ENCODE results near the gene TRIL. TPM values are rescaled to one million over a fixed set of nuclear protein-coding genes. Genes with fewer than 3 reads are reported as not detected.
A peak's percentile ranks its signal among the peaks of the same experiment; 100 is the strongest.

TRIL gene, protein sequence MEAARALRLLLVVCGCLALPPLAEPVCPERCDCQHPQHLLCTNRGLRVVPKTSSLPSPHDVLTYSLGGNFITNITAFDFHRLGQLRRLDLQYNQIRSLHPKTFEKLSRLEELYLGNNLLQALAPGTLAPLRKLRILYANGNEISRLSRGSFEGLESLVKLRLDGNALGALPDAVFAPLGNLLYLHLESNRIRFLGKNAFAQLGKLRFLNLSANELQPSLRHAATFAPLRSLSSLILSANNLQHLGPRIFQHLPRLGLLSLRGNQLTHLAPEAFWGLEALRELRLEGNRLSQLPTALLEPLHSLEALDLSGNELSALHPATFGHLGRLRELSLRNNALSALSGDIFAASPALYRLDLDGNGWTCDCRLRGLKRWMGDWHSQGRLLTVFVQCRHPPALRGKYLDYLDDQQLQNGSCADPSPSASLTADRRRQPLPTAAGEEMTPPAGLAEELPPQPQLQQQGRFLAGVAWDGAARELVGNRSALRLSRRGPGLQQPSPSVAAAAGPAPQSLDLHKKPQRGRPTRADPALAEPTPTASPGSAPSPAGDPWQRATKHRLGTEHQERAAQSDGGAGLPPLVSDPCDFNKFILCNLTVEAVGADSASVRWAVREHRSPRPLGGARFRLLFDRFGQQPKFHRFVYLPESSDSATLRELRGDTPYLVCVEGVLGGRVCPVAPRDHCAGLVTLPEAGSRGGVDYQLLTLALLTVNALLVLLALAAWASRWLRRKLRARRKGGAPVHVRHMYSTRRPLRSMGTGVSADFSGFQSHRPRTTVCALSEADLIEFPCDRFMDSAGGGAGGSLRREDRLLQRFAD
- under 0.01 TPM in 2 replicates for total RNA-seq (2012; rRNA removed)

DNA sequence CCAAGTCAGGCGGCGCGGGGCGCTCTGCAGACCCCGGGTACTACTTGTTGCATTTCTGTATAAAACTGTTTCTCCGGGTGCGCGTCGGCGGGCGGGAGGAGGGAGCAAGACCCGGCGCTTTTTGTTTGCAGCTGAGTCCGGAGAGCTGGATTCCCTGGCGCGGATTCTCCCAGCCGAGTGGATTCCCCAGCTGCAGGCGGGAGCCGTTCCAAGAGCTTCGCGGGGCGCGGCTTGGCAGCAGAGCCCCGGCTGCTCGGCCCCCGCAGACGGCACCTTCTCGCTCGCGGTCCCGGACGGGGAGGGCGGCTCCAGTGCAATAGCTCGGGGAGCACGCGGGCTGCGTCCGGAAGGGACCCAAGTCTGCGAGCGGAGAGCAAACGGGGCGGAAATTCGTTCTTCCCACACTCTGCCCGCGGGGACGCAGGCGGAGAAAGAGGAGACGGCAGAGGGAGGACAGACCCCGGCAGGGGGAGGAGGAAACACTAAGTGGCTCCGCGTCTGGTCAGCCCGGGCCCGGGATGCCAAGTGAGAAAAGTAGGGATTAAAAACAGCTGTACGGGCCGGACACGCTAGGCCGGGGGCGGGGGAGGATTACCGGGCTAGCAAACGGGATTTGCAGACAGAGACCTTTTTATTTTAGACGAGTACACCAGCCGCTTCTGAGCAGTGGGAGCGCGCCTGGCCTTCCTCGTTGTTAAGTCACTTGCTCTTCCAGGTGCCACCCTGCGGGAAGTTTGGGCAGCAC is at the start of gene TRIL:
TSS of gene TRIL (minus strand) at position 96 of the 745 bp plus-strand sequence. CDS start 284 bp downstream, outside the sequence.
- peaks cover 70% of the 10 kb centered on the region for H3K27me3 ChIP-seq (ENCODE audit: control insufficient read depth, insufficient read depth, low read length)
- peak within 1 kb of the TSS; percentile 87 for H3K4me2 ChIP-seq (ENCODE audit: low read length)
- no peaks in the 10 kb centered on the region for H3K36me3 ChIP-seq (ENCODE audit: insufficient read depth, low read length)
- peak within 1 kb of the TSS; percentile 63 for H3K4me3 ChIP-seq (ENCODE audit: low read length)
- no peak within 1 kb of the TSS for H3K9ac ChIP-seq (ENCODE audit: low read depth, low read length)
- no peaks in the 10 kb centered on the region for H3K9me3 ChIP-seq (replicated peaks; ENCODE audit: low read length)
- H3K4me1 ChIP-seq (ENCODE audit: control insufficient read depth, insufficient read depth, low read length): peaks cover 30% of the 10 kb centered on the region

DNA sequence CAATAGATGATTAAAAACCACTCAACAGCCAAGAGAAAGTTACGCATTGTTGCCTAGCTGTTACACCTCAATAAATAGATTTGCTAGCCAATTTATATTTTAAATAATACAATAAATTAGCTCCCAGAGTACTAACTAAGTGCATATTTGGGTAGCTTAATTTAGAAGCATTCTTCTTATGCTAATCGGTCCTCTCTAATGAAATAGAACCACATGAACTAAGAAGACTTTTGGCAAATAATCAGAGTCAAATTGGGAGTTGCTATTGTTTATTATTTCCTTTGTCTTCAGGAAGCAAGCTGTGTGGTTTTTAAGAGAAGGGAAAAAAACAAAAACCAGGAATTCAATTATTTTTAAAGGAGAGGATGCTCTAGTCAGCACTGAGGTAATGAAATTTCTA is 49.0 kb upstream of the TRIL start:
- no peak overlapping the region for H3K4me2 ChIP-seq (ENCODE audit: low read length)

DNA sequence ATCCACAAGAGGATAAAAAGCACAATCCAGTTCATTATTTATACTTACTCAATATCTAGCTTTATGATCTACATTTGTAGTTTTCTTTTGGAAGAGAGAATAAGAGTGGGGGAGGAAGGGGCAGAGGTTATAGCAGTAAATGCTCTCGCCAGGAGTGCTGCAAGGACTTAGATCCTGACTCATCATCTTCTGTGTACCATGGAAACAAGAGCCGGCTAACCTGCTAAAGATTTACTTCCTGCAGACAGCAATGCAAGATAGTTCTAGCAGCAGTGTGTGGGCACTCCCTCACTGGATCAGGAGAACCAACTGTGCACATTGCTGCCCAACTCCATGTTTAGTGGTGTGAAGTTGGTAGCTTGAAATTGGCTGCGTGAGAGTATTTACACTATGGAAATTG is 47.7 kb upstream of the TRIL start:
- Histone ChIP-seq H3K27me3 (ENCODE audit: control insufficient read depth, insufficient read depth, low read length) (peaks cover 12% of the 10 kb centered on the region), H3K9ac (ENCODE audit: low read depth, low read length) (no peak overlapping the region), H3K36me3 (ENCODE audit: insufficient read depth, low read length) (no peaks in the 10 kb centered on the region), H3K4me1 (ENCODE audit: control insufficient read depth, insufficient read depth, low read length) (peaks cover 4% of the 10 kb centered on the region), H3K9me3 (replicated peaks; ENCODE audit: low read length) (no peaks in the 10 kb centered on the region), H3K4me3 (ENCODE audit: low read length) (no peak overlapping the region), H3K4me2 (ENCODE audit: low read length) (no peak overlapping the region)

More for the DNA sequence above, 49.0 kb upstream of the TRIL start:
- no peaks in the 10 kb centered on the region for H3K36me3 ChIP-seq (ENCODE audit: insufficient read depth, low read length)
- H3K4me3 ChIP-seq (ENCODE audit: low read length): no peak overlapping the region
- H3K4me1 ChIP-seq (ENCODE audit: control insufficient read depth, insufficient read depth, low read length): peaks cover 4% of the 10 kb centered on the region
- H3K9ac ChIP-seq (ENCODE audit: low read depth, low read length): no peak overlapping the region
- no peaks in the 10 kb centered on the region for H3K9me3 ChIP-seq (replicated peaks; ENCODE audit: low read length)
- peaks cover under 1% of the 10 kb centered on the region for H3K27me3 ChIP-seq (ENCODE audit: control insufficient read depth, insufficient read depth, low read length)

DNA sequence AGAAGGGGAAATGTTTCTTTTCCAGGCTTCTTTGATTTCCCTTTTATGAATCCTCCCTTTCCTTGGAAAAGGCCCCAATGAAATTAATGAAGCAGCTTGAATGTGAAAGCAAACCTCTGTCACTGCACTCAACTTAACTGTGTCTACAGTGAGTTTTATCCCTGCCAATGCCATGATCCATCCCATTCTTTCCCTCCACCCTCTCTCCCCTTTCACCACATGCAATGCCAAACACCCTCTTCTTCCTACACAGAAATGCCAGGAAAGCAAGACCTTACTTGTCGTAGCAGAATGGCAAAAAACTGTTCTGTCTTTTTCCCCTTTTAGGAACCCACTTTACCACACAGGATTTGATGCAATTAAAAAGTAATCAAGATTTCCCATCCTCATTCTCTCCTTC is 47.3 kb upstream of the TRIL start:
- Histone ChIP-seq H3K9ac (ENCODE audit: low read depth, low read length) (no peak overlapping the region), H3K4me1 (ENCODE audit: control insufficient read depth, insufficient read depth, low read length) (peaks cover 4% of the 10 kb centered on the region), H3K4me3 (ENCODE audit: low read length) (no peak overlapping the region), H3K9me3 (replicated peaks; ENCODE audit: low read length) (no peaks in the 10 kb centered on the region), H3K36me3 (ENCODE audit: insufficient read depth, low read length) (no peaks in the 10 kb centered on the region), H3K4me2 (ENCODE audit: low read length) (no peak overlapping the region), H3K27me3 (ENCODE audit: control insufficient read depth, insufficient read depth, low read length) (peaks cover 17% of the 10 kb centered on the region)

DNA sequence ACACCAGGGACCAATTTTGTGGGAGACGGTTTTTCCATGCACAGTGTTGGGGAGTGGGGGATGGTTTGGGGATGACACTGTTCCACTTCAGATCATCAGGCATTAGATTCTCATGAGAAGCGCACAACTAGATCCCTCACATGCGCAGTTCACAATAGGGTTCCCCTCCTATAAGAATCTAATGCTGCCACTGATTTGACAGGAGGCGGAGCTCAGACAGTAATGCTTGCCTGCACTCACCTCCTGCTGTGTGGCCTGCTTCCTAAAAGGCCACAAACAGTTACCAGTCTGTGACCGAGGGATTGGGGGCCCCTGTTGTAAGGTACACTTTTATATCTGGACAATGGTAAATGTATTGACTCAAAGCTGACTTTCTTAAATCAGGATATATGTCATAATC is 45.6 kb upstream of the TRIL start:
- Histone ChIP-seq H3K4me1 (ENCODE audit: control insufficient read depth, insufficient read depth, low read length) (peaks cover 4% of the 10 kb centered on the region), H3K4me2 (ENCODE audit: low read length) (no peak overlapping the region), H3K36me3 (ENCODE audit: insufficient read depth, low read length) (no peaks in the 10 kb centered on the region), H3K27me3 (ENCODE audit: control insufficient read depth, insufficient read depth, low read length) (peaks cover 18% of the 10 kb centered on the region), H3K4me3 (ENCODE audit: low read length) (no peak overlapping the region), H3K9ac (ENCODE audit: low read depth, low read length) (no peak overlapping the region), H3K9me3 (replicated peaks; ENCODE audit: low read length) (no peaks in the 10 kb centered on the region)

DNA sequence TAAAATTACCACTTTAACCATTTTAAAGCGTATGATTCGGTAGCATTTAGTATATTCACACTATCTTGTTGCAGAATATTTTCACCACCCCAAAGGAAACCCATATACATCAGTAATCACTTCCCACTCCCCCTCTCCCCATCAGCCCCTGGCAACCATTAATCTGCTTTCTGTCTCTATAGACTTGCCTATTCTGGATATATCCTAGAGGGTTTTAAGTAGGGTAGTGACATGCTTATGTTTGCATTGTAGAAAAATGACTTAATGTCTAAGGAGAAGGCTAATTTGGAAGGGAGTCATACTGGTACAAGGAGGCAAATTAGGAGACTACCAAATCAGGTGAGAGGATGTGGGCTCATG is 42.6 kb upstream of the TRIL start:
- H3K4me1 ChIP-seq (ENCODE audit: control insufficient read depth, insufficient read depth, low read length): peaks cover 4% of the 10 kb centered on the region
- no peaks in the 10 kb centered on the region for H3K36me3 ChIP-seq (ENCODE audit: insufficient read depth, low read length)
- no peaks in the 10 kb centered on the region for H3K9me3 ChIP-seq (replicated peaks; ENCODE audit: low read length)
- no peak overlapping the region for H3K4me3 ChIP-seq (ENCODE audit: low read length)
- no peak overlapping the region for H3K9ac ChIP-seq (ENCODE audit: low read depth, low read length)
- H3K4me2 ChIP-seq (ENCODE audit: low read length): no peak overlapping the region
- peaks cover 18% of the 10 kb centered on the region for H3K27me3 ChIP-seq (ENCODE audit: control insufficient read depth, insufficient read depth, low read length)

DNA sequence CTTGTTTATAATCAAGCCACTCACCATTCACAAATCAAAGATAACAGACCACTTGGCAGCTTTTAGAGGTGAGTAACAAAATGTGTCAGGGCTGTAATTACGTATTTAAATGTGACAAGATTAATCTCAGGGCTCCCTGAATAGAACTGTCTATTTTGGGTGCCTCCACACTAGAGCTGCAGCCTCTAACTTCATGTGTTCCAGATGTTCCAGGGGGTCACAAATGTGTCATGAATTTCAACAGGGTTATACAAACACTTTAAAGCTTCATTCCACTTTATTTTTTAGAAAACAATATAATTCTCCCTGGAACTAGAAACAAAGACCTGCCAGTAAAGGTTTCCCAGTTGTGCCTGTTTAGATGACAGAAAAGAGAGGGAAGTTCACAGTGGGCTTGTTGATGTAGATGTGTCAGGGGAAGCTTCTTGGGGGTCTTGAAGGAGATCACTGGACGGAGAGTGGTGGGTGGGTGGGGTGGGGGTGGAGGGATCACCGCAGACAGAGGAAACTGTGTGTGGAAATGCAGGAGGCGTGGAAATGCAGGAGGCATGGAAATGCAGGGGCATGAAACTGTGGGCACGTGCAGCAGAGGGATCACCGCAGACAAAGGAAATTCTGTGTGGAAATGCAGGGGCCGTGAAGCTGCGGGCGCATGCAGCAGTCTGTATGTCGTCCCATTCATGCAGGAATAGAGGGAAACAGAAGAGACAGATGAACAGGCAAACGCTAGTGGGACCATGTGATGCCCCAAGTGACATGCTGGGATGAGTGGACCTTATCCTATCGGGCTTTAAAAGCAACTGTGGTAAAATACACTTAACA is 42.0 kb upstream of the TRIL start:
- Histone ChIP-seq H3K9ac (ENCODE audit: low read depth, low read length) (no peak overlapping the region), H3K4me2 (ENCODE audit: low read length) (no peak overlapping the region), H3K9me3 (replicated peaks; ENCODE audit: low read length) (no peaks in the 10 kb centered on the region), H3K36me3 (ENCODE audit: insufficient read depth, low read length) (no peaks in the 10 kb centered on the region), H3K4me3 (ENCODE audit: low read length) (no peak overlapping the region), H3K27me3 (ENCODE audit: control insufficient read depth, insufficient read depth, low read length) (peaks cover 18% of the 10 kb centered on the region), H3K4me1 (ENCODE audit: control insufficient read depth, insufficient read depth, low read length) (no peaks in the 10 kb centered on the region)

DNA sequence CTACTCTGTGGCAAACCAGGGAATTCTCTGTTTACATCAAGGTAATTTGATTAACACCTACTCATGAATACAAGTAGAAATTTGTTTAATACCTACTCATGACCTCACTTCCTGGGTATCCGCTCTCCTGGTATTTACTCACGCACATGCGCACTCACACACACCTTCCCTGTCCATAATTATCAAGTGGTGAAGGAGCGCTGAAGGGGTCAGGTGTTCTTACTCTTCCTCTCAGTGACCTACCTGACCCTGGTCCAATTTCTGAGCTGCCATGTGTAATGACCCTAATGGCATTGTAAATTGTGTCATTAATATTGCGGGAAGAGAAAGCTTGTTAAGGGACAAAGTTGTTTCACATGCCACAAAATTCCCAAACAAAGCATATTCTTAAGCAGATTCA is 41.3 kb upstream of the TRIL start:
- Histone ChIP-seq H3K4me1 (ENCODE audit: control insufficient read depth, insufficient read depth, low read length) (no peaks in the 10 kb centered on the region), H3K9ac (ENCODE audit: low read depth, low read length) (no peak overlapping the region), H3K9me3 (replicated peaks; ENCODE audit: low read length) (no peaks in the 10 kb centered on the region), H3K27me3 (ENCODE audit: control insufficient read depth, insufficient read depth, low read length) (peaks cover 18% of the 10 kb centered on the region), H3K36me3 (ENCODE audit: insufficient read depth, low read length) (no peaks in the 10 kb centered on the region), H3K4me2 (ENCODE audit: low read length) (no peak overlapping the region), H3K4me3 (ENCODE audit: low read length) (no peak overlapping the region)

DNA sequence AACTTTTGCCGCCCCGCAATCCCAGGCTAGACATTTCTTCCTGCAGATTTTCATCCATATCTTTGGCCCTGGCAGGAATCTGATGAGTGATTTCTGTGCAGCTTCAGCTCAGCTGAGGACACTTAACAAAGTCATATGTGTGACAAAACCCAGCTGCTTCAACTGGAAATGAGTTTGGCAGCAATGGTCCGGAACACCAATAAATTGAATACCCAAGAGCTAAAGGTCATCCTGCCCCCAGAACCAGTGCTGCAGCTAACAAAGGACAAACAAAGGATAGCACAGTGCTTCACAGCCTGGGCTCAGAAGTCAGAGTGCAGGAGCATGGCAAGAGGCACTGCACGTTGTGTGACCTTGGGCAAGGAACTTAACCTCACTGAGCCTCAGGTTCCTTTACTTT is 40.0 kb upstream of the TRIL start:
- Histone ChIP-seq H3K4me3 (ENCODE audit: low read length) (no peak overlapping the region), H3K4me1 (ENCODE audit: control insufficient read depth, insufficient read depth, low read length) (no peaks in the 10 kb centered on the region), H3K4me2 (ENCODE audit: low read length) (no peak overlapping the region), H3K36me3 (ENCODE audit: insufficient read depth, low read length) (no peaks in the 10 kb centered on the region), H3K9me3 (replicated peaks; ENCODE audit: low read length) (no peaks in the 10 kb centered on the region), H3K9ac (ENCODE audit: low read depth, low read length) (no peak overlapping the region), H3K27me3 (ENCODE audit: control insufficient read depth, insufficient read depth, low read length) (peaks cover 18% of the 10 kb centered on the region)

DNA sequence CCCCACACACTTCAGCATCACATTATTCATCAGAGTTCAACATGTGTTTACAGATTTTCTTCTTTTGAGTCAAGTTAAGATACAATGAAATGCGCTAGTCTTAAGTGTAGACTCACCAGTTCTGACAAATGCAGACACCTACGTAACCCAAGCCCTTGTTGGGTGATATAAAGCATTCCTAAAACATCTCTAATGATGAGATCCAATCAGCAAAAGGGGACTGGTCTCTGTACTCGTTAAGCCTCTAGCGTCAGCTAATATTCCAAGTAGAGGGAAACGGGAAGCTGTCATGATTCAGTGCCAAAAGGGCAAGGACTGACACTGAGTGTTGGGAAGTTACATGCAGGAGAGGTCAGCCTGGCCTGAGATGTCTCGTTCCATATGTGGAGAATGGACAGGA is 38.7 kb upstream of the TRIL start:
- H3K9ac ChIP-seq (ENCODE audit: low read depth, low read length): no peak overlapping the region
- no peak overlapping the region for H3K4me3 ChIP-seq (ENCODE audit: low read length)
- H3K9me3 ChIP-seq (replicated peaks; ENCODE audit: low read length): no peaks in the 10 kb centered on the region
- H3K36me3 ChIP-seq (ENCODE audit: insufficient read depth, low read length): no peaks in the 10 kb centered on the region
- peaks cover 14% of the 10 kb centered on the region for H3K27me3 ChIP-seq (ENCODE audit: control insufficient read depth, insufficient read depth, low read length)
- no peaks in the 10 kb centered on the region for H3K4me1 ChIP-seq (ENCODE audit: control insufficient read depth, insufficient read depth, low read length)
- no peak overlapping the region for H3K4me2 ChIP-seq (ENCODE audit: low read length)

DNA sequence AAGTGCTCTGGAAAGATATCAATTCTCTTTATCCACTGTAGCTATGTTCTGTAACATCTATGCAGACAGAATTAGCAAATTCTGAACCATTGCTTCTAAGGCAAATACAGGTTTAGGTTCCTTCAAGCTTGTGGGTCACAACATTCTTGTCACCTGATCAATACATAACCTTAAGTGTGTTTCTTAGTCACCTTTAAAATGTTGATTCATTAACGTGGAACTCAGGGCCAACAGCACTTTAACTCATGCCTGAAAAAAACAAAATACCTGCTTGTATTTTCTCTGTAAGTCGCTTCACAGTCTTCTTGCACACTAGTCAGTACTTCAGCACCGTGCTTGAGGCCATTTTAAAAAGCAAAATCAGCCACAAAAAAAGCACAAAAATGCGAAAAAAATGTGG is 35.2 kb upstream of the TRIL start:
- Histone ChIP-seq H3K36me3 (ENCODE audit: insufficient read depth, low read length) (no peaks in the 10 kb centered on the region), H3K9me3 (replicated peaks; ENCODE audit: low read length) (no peaks in the 10 kb centered on the region), H3K4me1 (ENCODE audit: control insufficient read depth, insufficient read depth, low read length) (peaks cover 24% of the 10 kb centered on the region), H3K4me3 (ENCODE audit: low read length) (no peak overlapping the region), H3K4me2 (ENCODE audit: low read length) (no peak overlapping the region), H3K9ac (ENCODE audit: low read depth, low read length) (no peak overlapping the region), H3K27me3 (ENCODE audit: control insufficient read depth, insufficient read depth, low read length) (no peaks in the 10 kb centered on the region)
